K562 (cell line): ENCODE data around the gene PPT2. TPM values are rescaled to one million over a fixed set of nuclear protein-coding genes. Genes with fewer than 3 reads are reported as not detected.

Source experiments
- CHD2 ChIP-seq: IDR thresholded peaks from 2 replicates; pipeline ENCODE4 v1.6.1; 2011; ENCODE audit warnings: low read depth, low read length
- CTCF ChIP-seq, 3 experiments: IDR thresholded peaks in 2 of 3; conservative IDR thresholded peaks in 1 of 3; 2 replicates each; pipeline ENCODE4 v1.5.1; 2011 to 2012; ENCODE audit warnings: low read length in 3 of 3, mild to moderate bottlenecking in 3 of 3, control low read depth in 2 of 3, improper control_type of control experiment in 1 of 3, inconsistent platforms in 1 of 3, low read depth in 1 of 3, mixed read lengths in 1 of 3, moderate library complexity in 1 of 3; ENCODE audit not compliant: insufficient read depth in 2 of 3
- CUX1 ChIP-seq: fragments of 200-800 bp; sonication (Bioruptor generic); IDR thresholded peaks from 2 replicates; pipeline ENCODE4 v1.6.1; 2016; ENCODE audit warnings: missing genetic modification characterization, missing compliant biosample characterization
- HNRNPLL ChIP-seq: fragments of 200-400 bp; formaldehyde crosslinking; IDR thresholded peaks from 2 replicates; pipeline ENCODE4 v1.6.1; 2017; ENCODE audit warnings: low read length, low read depth, mild to moderate bottlenecking; ENCODE audit not compliant: poor library complexity, severe bottlenecking
- MNT ChIP-seq, 2 experiments: fragments of 450-650 bp; conservative IDR thresholded peaks; 2 replicates each; pipeline ENCODE4 v1.6.1; 2017; ENCODE audit warnings: mild to moderate bottlenecking in 2 of 2, moderate library complexity in 2 of 2
- PCBP2 ChIP-seq: fragments of 200-400 bp; formaldehyde crosslinking; IDR thresholded peaks from 2 replicates; pipeline ENCODE4 v1.6.1; 2018; ENCODE audit warnings: low read length, low read depth, mild to moderate bottlenecking, moderate library complexity; ENCODE audit not compliant: poor library complexity, severe bottlenecking
- PHB ChIP-seq: fragments of 250-450 bp; sonication (Bioruptor Pico); IDR thresholded peaks from 2 replicates; pipeline ENCODE4 v1.5.0; 2021
- POLR2A ChIP-seq: fragments of 450-650 bp; conservative IDR thresholded peaks from 2 replicates; pipeline ENCODE4 v1.6.1; 2016
- RAD21 ChIP-seq, 2 experiments: fragments of 250-450 bp in 1 of 2; fragments of 450-650 bp in 1 of 2; sonication (Bioruptor Pico) in 1 of 2; formaldehyde crosslinking in 1 of 2; IDR thresholded peaks in 1 of 2; conservative IDR thresholded peaks in 1 of 2; 2 replicates each; pipeline versions ENCODE4 v1.4.0 to v1.8.0; 2020 to 2022; ENCODE audit warnings: mild to moderate bottlenecking in 2 of 2, moderate library complexity in 1 of 2
- RBBP5 ChIP-seq: fragments of 200-600 bp; sonication (generic); IDR thresholded peaks from 2 replicates; pipeline ENCODE4 v1.6.1; 2012; ENCODE audit warnings: borderline replicate concordance, mild to moderate bottlenecking, low read length, control low read depth, inconsistent platforms; ENCODE audit not compliant: insufficient read depth, poor library complexity, severe bottlenecking
- RBM14 ChIP-seq: fragments of 200-400 bp; formaldehyde crosslinking; IDR thresholded peaks from 2 replicates; pipeline ENCODE4 v1.6.1; 2018; ENCODE audit warnings: low read depth, mild to moderate bottlenecking, low read length, moderate library complexity, borderline replicate concordance; ENCODE audit not compliant: insufficient read depth
- SMAD3 ChIP-seq: fragments of 450-650 bp; formaldehyde crosslinking; conservative IDR thresholded peaks from 2 replicates; pipeline ENCODE4 v1.4.0; 2020; ENCODE audit warnings: mild to moderate bottlenecking
- ZNF143 ChIP-seq: sonication (generic); formaldehyde crosslinking; IDR thresholded peaks from 2 replicates; pipeline ENCODE4 v1.9.0; 2022; ENCODE audit warnings: mild to moderate bottlenecking, missing genetic modification reagents
- ZNF23 ChIP-seq: fragments of 250-450 bp; sonication (Bioruptor Pico); IDR thresholded peaks from 2 replicates; pipeline ENCODE4 v1.4.0; 2020; ENCODE audit warnings: mild to moderate bottlenecking
- polyA plus RNA-seq, 8 experiments: library from polyadenylated mRNA; depleted of rRNA in 4 of 8; stranded (reverse) in 5 of 8; unstranded in 3 of 8; fragments of >200 nt; fragmentation: Nextera tagmentation in 2 of 8; fragmentation: Illumina TruSeq in 1 of 8; extraction: Ambion mirVana in 2 of 8; extraction: Trizol in 1 of 8; gene quantifications; 2 replicates each; pipeline versions ENCODE4 v1.2.1 to v1.2.3, GENCODE V29; 2011 to 2014; ENCODE audit warnings: inconsistent platforms in 1 of 8, missing spikeins in 1 of 8
- total RNA-seq, 7 experiments: library from RNA; depleted of rRNA in 6 of 7; stranded (reverse); fragments of >200 nt in 6 of 7; fragmentation: Illumina TruSeq in 2 of 7; extraction: Trizol in 2 of 7; gene quantifications; 2 replicates each; pipeline versions ENCODE4 v1.2.1 to v1.2.3, GENCODE V29; 2011 to 2021; ENCODE audit warnings: low replicate concordance in 1 of 7

Gene PPT2
- total and polyA plus RNA-seq, 9 of the 15 experiments (the other 6 are each of a cell fraction or from before 2014, with no cell fraction given) = 27.4 to 98.8 (median 69.9) TPM

GRCh38 chr6:32168350-32168749 is 14.4 kb downstream of the PPT2 start (continued):
- no peak for TF ChIP-seq CUX1 (CRISPR knock-in tag)
- peak; percentile 31 for TF ChIP-seq HNRNPLL
- no peak for TF ChIP-seq RBBP5
- TF ChIP-seq PHB (CRISPR knock-in tag) = peak; percentile 90; the same call in 1 of the 2 replicates
- peak; percentile 38 to 52 (median 43) for TF ChIP-seq CTCF (IDR thresholded peaks at IDR 0.05 in 2 of 3, conservative IDR thresholded peaks at IDR 0.05 in 1 of 3; ENCODE audit: insufficient read depth in 2 of 3, low read depth in 1 of 3, low read length in 3 of 3)
- TF ChIP-seq MNT (conservative IDR thresholded peaks at IDR 0.05) = no peak
- no peak for TF ChIP-seq ZNF143 (CRISPR knock-in tag)
- TF ChIP-seq POLR2A = peak; percentile 56; the same call in 1 of the 2 replicates
- TF ChIP-seq ZNF23 (CRISPR knock-in tag) = peak; percentile 4; the same call in 1 of the 2 replicates
- no peak for TF ChIP-seq SMAD3
- no peak for TF ChIP-seq PCBP2
- no peak for TF ChIP-seq CHD2
- 0 out of 4 replicates have a peak, but pooled peaks of 1 of the 2 experiments have one; percentile 9 for TF ChIP-seq RAD21 (CRISPR knock-in tag; conservative IDR thresholded peaks at IDR 0.05 in 1 of 2, IDR thresholded peaks at IDR 0.05 in 1 of 2)
- TF ChIP-seq RBM14 = no peak
